SK-N-MC (cell line): ENCODE results near the gene TMC1.

Source experiments
- EZH2 ChIP-seq: fragments of 200-600 bp; sonication (generic); IDR thresholded peaks from one replicate; pipeline ENCODE4 v1.6.1; 2017; ENCODE audit warnings: antibody characterized with exemption
- FOXP2 ChIP-seq: optimal IDR thresholded peaks from 2 replicates; pipeline ENCODE3; 2011; ENCODE audit warnings: mild to moderate bottlenecking, moderate library complexity; ENCODE audit not compliant: insufficient read depth; ENCODE audit errors: extremely low read length, control extremely low read depth
- POLR2AphosphoS5 ChIP-seq: IDR thresholded peaks from 2 replicates; pipeline ENCODE4 v1.6.1; 2012; ENCODE audit warnings: mild to moderate bottlenecking, low read depth, low read length, borderline replicate concordance

GRCh38 chr9:72534931-72535330, 13.5 kb downstream of the TMC1 start:
- TF ChIP-seq EZH2: no peak
- no peak for TF ChIP-seq POLR2AphosphoS5
- no peak for TF ChIP-seq FOXP2
